IMR-90 (cell line): ENCODE data around the gene PIM3.

ENCODE experiments used
- BHLHE40 ChIP-seq: fragments of 150-350 bp; IDR thresholded peaks from 2 replicates; pipeline ENCODE4 v1.6.1; 2016; ENCODE audit warnings: mild to moderate bottlenecking, low read depth, low read length
- CTCF ChIP-seq: conservative IDR thresholded peaks from 2 replicates; pipeline ENCODE4 v1.5.1; 2012; ENCODE audit warnings: mild to moderate bottlenecking, low read depth, low read length, improper control_type of control experiment
- POLR2A ChIP-seq: IDR thresholded peaks from 2 replicates; pipeline ENCODE4 v1.6.1; 2012; ENCODE audit warnings: mild to moderate bottlenecking, low read depth, low read length
- RFX5 ChIP-seq: IDR thresholded peaks from 2 replicates; pipeline ENCODE4 v1.8.0; 2012; ENCODE audit warnings: low read depth, mild to moderate bottlenecking, low read length, moderate library complexity

GRCh38 chr22:49963647-49964026 is 3.1 kb downstream of the PIM3 start:
- TF ChIP-seq CTCF (no peak), RFX5 (no peak), BHLHE40 (no peak), POLR2A (no peak)
